Measurements from ENCODE around the gene ARHGEF9. TPM values are rescaled to one million over a fixed set of nuclear protein-coding genes. Genes with fewer than 3 reads are reported as not detected.
A peak's percentile ranks its signal among the peaks of the same experiment; 100 is the strongest.

The ARHGEF9 gene
- total and polyA plus RNA-seq, 2 of the 8 experiments (the other 6 are each of a cell fraction or from before 2014, with no cell fraction given) = 28.7 to 31.8 TPM

MicroRNA genes within 50 kb of the gene (microRNA counts, 767-probe panel; counts per million panel counts)
- microRNA hsa-miR-1468 = 879 counts per million, percentile 95 among the panel's probes with 10 or more counts

Small RNAs within 50 kb of the gene (microRNA-seq; reads per million reads assigned to microRNA genes)
- 1.1 to 1.2 reads per million in 2 experiments for gene MIR1468 (ENCODE audit: borderline microRNAs expressed in 2 of 2, borderline number of aligned reads in 2 of 2, borderline replicate concordance in 1 of 2)

Small RNAs within 50 kb of the gene (small RNA-seq; reads per million reads assigned to genes)
- 47.5 reads per million, percentile 96 among the genes with 10 or more reads in this experiment for gene MIR1468 (ENCODE audit: insufficient read depth)
